Central memory CD8-positive, alpha-beta T cell (primary cell): Measurements from ENCODE around the gene MTX1.
"Not testable (repeated sequence)": the region's sequence is repeated elsewhere in the genome, so short reads cannot be mapped to it uniquely, and the experiment has no call there.

Experiments used
- ATAC-seq: fragments of 150-1000 bp; cut with Tn5 transposase; replicated peaks from 2 replicates; pipeline ENCODE4 v1.10.0; 2022; ENCODE audit warnings: mild to moderate bottlenecking, moderate FRiP score, moderate number of reproducible peaks; ENCODE audit not compliant: poor library complexity, severe bottlenecking; ENCODE audit errors: extremely low read depth
- DNase-seq, 2 donors: peaks; one replicate each; pipeline ENCODE4 v3.0.0; 2021; ENCODE audit warnings: low spot score in 2 of 2
- H3K27ac Mint-ChIP-seq: one replicate; pipeline ENCODE4 v1.8.0; 2022; ENCODE audit warnings: low read depth, mild to moderate bottlenecking, moderate library complexity, mixed read lengths
- H3K27me3 Mint-ChIP-seq: one replicate; pipeline ENCODE4 v1.8.0; 2022; ENCODE audit warnings: mixed read lengths
- H3K36me3 Mint-ChIP-seq: one replicate; pipeline ENCODE4 v1.8.0; 2022; ENCODE audit warnings: mild to moderate bottlenecking, moderate library complexity, mixed read lengths; ENCODE audit not compliant: insufficient read depth
- H3K4me1 Mint-ChIP-seq: one replicate; pipeline ENCODE4 v1.8.0; 2022; ENCODE audit warnings: mixed read lengths
- H3K4me3 Mint-ChIP-seq: one replicate; pipeline ENCODE4 v1.8.0; 2022; ENCODE audit warnings: mild to moderate bottlenecking, moderate library complexity, mixed read lengths
- H3K9me3 Mint-ChIP-seq: one replicate; pipeline ENCODE4 v1.8.0; 2022; ENCODE audit warnings: mixed read lengths

Gene MTX1

GRCh38 chr1:155186794-155187455 is 21.6 kb upstream of the MTX1 start:
- ATAC-seq (no peak), DNase-seq (no peak)
- Mint-ChIP-seq H3K4me1 (peaks cover 14% of the 10 kb centered on the region), H3K27ac (no peak overlapping the region), H3K4me3 (no peak overlapping the region), H3K36me3 (peaks cover 7% of the 10 kb centered on the region), H3K27me3 (no peaks in the 10 kb centered on the region), H3K9me3 (no peaks in the 10 kb centered on the region)

- H3K4me1 Mint-ChIP-seq = peaks cover 19% of the 10 kb centered on the region
- no peak overlapping the region for H3K4me3 Mint-ChIP-seq
- H3K27ac Mint-ChIP-seq = no peak overlapping the region
- no peak for ATAC-seq
- no peaks in the 10 kb centered on the region for H3K9me3 Mint-ChIP-seq
- no peak for DNase-seq
- peaks cover 7% of the 10 kb centered on the region for H3K36me3 Mint-ChIP-seq
- no peaks in the 10 kb centered on the region for H3K27me3 Mint-ChIP-seq
These were observed 21.0 kb upstream of the MTX1 start for GRCh38 chr1:155187456-155187891.

DNA sequence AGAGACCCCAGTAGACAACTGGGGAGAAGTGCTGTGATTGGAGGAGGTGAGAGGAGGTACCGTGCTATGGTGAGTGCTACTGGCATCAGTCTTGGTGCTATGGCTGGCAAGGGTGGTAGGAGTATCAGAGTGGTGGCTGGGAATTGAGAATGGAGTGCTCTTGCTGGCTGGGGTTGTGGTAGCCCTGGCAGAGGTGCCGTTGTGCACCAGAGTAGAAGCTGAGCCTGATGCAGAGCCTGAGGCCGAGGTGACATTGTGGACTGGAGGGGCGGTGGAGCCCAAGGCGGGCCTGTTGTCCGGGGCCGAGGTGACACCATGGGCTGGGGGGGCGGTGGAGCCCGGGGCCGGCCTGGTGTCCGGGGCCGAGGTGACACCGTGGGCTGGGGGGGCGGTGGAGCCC is 20.2 kb upstream of the MTX1 start:
- H3K4me3 Mint-ChIP-seq = peak overlapping the region; percentile 45
- H3K27me3 Mint-ChIP-seq = no peaks in the 10 kb centered on the region
- peaks cover 24% of the 10 kb centered on the region for H3K4me1 Mint-ChIP-seq
- H3K9me3 Mint-ChIP-seq = no peaks in the 10 kb centered on the region
- no peak overlapping the region for H3K27ac Mint-ChIP-seq
- DNase-seq = no peak
- ATAC-seq = no peak
- peaks cover 4% of the 10 kb centered on the region for H3K36me3 Mint-ChIP-seq

DNA sequence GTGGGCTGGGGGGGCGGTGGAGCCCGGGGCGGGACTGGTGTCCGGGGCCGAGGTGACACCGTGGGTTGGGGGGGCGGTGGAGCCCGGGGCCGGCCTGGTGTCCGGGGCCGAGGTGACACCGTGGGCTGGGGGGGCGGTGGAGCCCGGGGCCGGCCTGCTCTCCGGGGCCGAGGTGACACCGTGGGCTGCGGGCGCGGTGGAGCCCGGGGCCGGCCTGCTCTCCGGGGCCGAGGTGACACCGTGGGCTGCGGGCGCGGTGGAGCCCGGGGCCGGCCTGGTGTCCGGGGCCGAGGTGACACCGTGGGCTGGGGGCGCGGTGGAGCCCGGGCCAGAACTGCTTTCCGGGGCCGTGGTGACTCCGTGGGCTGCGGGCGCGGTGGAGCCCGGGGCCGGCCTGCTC is 18.6 kb upstream of the MTX1 start:
- not testable (repeated sequence) for DNase-seq, H3K27me3 Mint-ChIP-seq, H3K9me3 Mint-ChIP-seq, H3K4me3 Mint-ChIP-seq, ATAC-seq, H3K36me3 Mint-ChIP-seq, H3K27ac Mint-ChIP-seq
- H3K4me1 Mint-ChIP-seq = peaks cover 40% of the 10 kb centered on the region

DNA sequence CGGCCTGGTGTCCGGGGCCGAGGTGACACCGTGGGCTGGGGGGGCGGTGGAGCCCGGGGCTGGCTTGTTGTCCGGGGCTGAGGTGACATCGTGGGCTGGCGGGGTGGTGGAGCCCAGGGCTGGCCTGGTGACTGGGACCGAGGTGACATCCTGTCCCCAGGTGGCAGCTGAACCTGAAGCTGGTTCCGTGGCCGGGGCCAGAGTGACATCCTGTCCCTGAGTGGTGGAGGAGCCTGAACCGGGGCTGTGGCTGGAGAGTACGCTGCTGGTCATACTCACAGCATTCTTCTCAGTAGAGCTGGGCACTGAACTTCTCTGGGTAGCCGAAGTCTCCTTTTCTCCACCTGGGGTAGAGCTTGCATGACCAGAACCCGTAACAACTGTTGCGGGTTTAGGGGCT is 16.6 kb upstream of the MTX1 start:
- Mint-ChIP-seq H3K9me3 (no peaks in the 10 kb centered on the region), H3K4me1 (peaks cover 42% of the 10 kb centered on the region), H3K36me3 (peaks cover 10% of the 10 kb centered on the region), H3K4me3 (peak overlapping the region; percentile 94), H3K27ac (peak overlapping the region; percentile 26), H3K27me3 (no peaks in the 10 kb centered on the region)
- ATAC-seq = no peak
- DNase-seq = no peak

GRCh38 chr1:155192346-155193274 is 15.9 kb upstream of the MTX1 start:
- Mint-ChIP-seq H3K4me3 (peak overlapping the region; percentile 94), H3K27me3 (no peaks in the 10 kb centered on the region), H3K27ac (peak overlapping the region; percentile 95), H3K4me1 (peaks cover 42% of the 10 kb centered on the region), H3K9me3 (no peaks in the 10 kb centered on the region), H3K36me3 (peaks cover 10% of the 10 kb centered on the region)
- DNase-seq (no peak), ATAC-seq (no peak)

DNA sequence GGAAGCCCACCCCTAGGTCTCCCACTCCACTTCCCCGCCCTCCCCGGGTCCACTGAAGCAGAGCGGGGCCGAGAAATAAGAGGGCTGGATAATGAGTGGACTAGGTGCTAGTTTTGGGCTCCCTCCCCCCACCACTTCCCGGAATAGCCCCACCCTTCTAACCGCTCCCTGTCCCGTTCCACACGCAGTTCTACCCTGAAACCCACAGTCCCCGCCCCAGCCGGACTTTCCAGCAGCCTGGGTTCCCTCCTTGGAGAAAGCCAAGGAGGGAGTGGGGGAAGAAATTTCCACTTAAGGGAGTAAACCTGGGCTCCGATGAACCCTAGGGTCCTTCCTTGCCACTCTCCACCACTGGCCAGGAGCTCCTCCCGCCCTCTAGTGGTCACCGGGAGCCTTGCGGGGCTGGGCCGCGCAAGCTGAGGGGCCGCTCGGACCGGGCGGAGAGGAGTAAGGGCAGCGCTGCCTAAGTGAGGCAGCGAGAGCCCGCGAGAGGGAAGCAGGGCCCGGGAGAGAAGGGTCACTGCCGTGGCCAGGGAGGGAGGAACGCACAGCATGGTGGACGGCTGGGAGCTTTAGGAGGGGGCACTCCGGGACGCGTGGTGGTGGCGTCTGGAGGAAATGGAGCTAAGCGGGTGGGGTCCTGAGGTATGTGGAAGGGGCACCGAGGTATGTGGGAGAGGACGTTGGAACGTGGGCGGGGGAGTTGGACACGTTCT is 15.1 kb upstream of the MTX1 start:
- H3K9me3 Mint-ChIP-seq = no peaks in the 10 kb centered on the region
- no peaks in the 10 kb centered on the region for H3K27me3 Mint-ChIP-seq
- peak; percentile 38 to 62 for DNase-seq
- peak; percentile 22 for ATAC-seq
- peaks cover 10% of the 10 kb centered on the region for H3K36me3 Mint-ChIP-seq
- H3K4me3 Mint-ChIP-seq = peak overlapping the region; percentile 94
- H3K27ac Mint-ChIP-seq = peak overlapping the region; percentile 95
- peaks cover 35% of the 10 kb centered on the region for H3K4me1 Mint-ChIP-seq

DNA sequence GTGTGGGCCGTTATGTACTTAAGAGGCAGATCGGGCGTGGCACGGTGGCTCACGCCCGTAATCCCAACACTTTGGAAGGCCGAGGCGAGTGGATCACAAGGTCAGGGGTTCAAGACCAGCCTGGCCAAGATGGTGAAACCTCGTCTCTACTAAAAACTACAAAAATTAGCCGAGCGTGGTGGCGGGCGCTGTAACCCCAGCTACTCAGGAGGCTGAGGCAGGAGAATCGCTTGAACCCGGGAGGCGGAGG is 14.6 kb upstream of the MTX1 start:
- Mint-ChIP-seq H3K4me1 (peaks cover 34% of the 10 kb centered on the region), H3K4me3 (peak overlapping the region; percentile 94), H3K27ac (peak overlapping the region; percentile 95)
- not testable (repeated sequence) for H3K36me3 Mint-ChIP-seq, ATAC-seq, H3K9me3 Mint-ChIP-seq, DNase-seq, H3K27me3 Mint-ChIP-seq

DNA sequence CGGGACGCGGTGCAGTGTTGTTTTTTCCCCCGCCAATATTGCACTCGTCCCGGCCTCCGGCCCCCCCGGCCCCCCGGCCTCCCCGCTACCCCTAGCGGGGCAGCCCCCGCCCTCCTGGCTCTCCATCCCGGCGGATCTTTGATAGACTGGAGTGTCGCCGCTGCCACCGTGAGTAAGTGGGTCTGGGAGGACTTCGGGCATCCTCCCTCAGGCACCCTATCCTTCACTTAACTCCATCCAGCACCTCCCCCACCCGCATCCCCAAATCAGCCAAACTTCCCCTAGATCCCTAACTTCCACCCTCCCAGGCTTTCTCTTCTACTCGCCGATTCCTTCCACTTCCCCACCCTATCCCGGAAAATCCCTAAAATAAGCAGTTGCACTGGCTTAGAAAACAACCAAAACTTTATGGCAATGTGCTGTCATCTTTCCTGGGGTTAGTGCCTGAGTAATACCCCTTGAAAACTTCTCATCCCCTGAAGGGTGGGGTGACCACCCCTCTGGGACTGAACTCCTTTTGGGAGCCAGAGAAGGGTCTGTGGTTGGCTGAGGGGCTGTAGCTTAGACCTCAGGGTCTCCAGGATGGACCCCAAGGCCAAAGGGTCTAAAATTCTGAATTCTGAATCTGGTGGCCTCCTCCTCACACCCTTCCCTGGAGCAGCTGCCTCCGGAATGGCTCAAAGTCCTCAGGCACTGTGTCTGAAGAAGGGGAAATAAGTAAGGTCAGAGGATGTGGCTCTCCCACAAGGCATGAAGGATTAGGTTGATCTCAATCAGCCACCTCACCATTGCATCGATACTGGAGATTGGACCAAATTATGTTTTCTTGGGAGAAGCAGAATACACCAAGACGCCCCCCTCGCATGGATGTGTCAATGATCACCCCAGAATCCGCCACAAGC is 13.0 kb upstream of the MTX1 start:
- ATAC-seq (no peak), DNase-seq (no peak)

GRCh38 chr1:155196103-155196892 is 12.2 kb upstream of the MTX1 start:
- no peak for ATAC-seq

More for the DNA sequence above, 13.0 kb upstream of the MTX1 start:
- Mint-ChIP-seq H3K4me3 (peak overlapping the region; percentile 94), H3K27ac (peak overlapping the region; percentile 95), H3K36me3 (peaks cover 10% of the 10 kb centered on the region), H3K9me3 (no peaks in the 10 kb centered on the region), H3K4me1 (peaks cover 34% of the 10 kb centered on the region), H3K27me3 (no peaks in the 10 kb centered on the region)

GRCh38 chr1:155196893-155197638 is 11.4 kb upstream of the MTX1 start:
- no peak overlapping the region for H3K4me3 Mint-ChIP-seq
- peaks cover 10% of the 10 kb centered on the region for H3K36me3 Mint-ChIP-seq
- no peaks in the 10 kb centered on the region for H3K27me3 Mint-ChIP-seq
- no peaks in the 10 kb centered on the region for H3K9me3 Mint-ChIP-seq
- H3K27ac Mint-ChIP-seq = no peak overlapping the region
- ATAC-seq (no peak), DNase-seq (no peak)
- peaks cover 32% of the 10 kb centered on the region for H3K4me1 Mint-ChIP-seq

More at GRCh38 chr1:155196103-155196892, 12.2 kb upstream of the MTX1 start:
- H3K9me3 Mint-ChIP-seq = no peaks in the 10 kb centered on the region
- H3K36me3 Mint-ChIP-seq = peaks cover 10% of the 10 kb centered on the region
- H3K27ac Mint-ChIP-seq = no peak overlapping the region
- peak overlapping the region; percentile 94 for H3K4me3 Mint-ChIP-seq
- peaks cover 34% of the 10 kb centered on the region for H3K4me1 Mint-ChIP-seq
- no peak for DNase-seq
- no peaks in the 10 kb centered on the region for H3K27me3 Mint-ChIP-seq
